HG03139 (cell line): Measurements from ENCODE around the gene RAB7B.

Experiments
- ATAC-seq: cut with Tn5 transposase; IDR thresholded peaks from one replicate; pipeline ENCODE4 v1.9.1; 2021; ENCODE audit not compliant: unreplicated experiment

The RAB7B gene

GRCh38 chr1:205975387-205975998 is 27.7 kb downstream of the RAB7B start:
- no peak for ATAC-seq

GRCh38 chr1:205974712-205975111 is 28.5 kb downstream of the RAB7B start:
- ATAC-seq: no peak

GRCh38 chr1:205973377-205974232 is 29.6 kb downstream of the RAB7B start:
- no peak for ATAC-seq

GRCh38 chr1:205972491-205973168 is 30.6 kb downstream of the RAB7B start:
- no peak for ATAC-seq

- no peak for ATAC-seq
These were observed 31.1 kb downstream of the RAB7B start for GRCh38 chr1:205972081-205972480.

GRCh38 chr1:205971082-205971481 is 32.1 kb downstream of the RAB7B start:
- ATAC-seq: no peak

- ATAC-seq: no peak
These were observed 32.7 kb downstream of the RAB7B start for GRCh38 chr1:205970486-205970885.

GRCh38 chr1:205969229-205969628 is 34.0 kb downstream of the RAB7B start:
- ATAC-seq: no peak

- no peak for ATAC-seq
These were observed 35.5 kb downstream of the RAB7B start for GRCh38 chr1:205967554-205968335.

- ATAC-seq: no peak
These were observed 37.9 kb downstream of the RAB7B start for GRCh38 chr1:205965036-205965884.

- no peak for ATAC-seq
These were observed 39.6 kb downstream of the RAB7B start for GRCh38 chr1:205963352-205964155.

GRCh38 chr1:205962821-205963221 is 40.4 kb downstream of the RAB7B start:
- no peak for ATAC-seq

GRCh38 chr1:205961991-205962820 is 41.0 kb downstream of the RAB7B start:
- ATAC-seq: no peak

- no peak for ATAC-seq
These were observed 41.8 kb downstream of the RAB7B start for GRCh38 chr1:205961405-205961804.

- ATAC-seq: no peak
These were observed 43.4 kb downstream of the RAB7B start for GRCh38 chr1:205959789-205960188.

- no peak for ATAC-seq
These were observed 47.7 kb downstream of the RAB7B start for GRCh38 chr1:205955499-205955898.

- ATAC-seq: no peak
These were observed 48.3 kb downstream of the RAB7B start for GRCh38 chr1:205954819-205955404.

- no peak for ATAC-seq
These were observed 51.4 kb downstream of the RAB7B start for GRCh38 chr1:205951746-205952145.
